ENCODE results near the gene SMAD1.
"Not testable (repeated sequence)": the region's sequence is repeated elsewhere in the genome, so short reads cannot be mapped to it uniquely, and the experiment has no call there.

The SMAD1 gene

DNA sequence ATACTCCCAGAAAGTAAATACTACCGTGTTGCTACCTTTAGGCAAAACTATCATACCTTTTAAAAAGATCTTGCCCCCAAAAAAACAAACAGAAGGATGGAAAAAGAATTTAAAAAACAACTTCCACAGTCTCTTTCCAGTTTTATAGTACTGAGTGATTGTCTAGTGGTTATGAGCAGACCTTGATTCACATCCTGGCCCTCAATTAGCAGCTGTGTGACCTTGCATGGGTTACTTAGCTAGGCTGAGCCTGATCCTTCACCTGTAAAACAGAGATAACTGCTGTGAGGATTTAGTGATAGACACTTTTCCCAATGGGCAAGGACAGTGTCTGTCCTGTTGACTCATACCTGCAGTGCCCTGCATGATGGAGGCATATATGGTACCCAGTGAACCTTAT is 49.0 kb downstream of the SMAD1 start:
- DNase-seq: no peak

DNA sequence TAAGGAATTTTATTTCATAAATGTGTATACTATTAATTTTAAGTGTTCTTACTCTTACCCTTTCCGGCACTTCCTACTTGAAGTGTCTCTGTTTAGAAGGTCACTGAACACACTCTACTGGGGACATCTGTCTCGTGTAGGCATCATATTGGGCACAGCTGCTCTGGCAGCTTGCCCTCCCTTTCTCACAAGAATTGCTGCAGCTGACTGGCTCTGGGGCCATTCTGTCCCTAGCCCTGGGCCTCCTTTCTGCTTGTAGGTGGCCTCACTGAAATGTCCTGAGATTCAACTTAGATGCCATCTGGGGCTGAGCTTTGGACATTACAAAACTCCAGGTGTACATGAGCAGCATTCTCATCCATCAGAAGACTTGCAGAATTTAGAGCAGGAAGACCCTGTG is 49.6 kb downstream of the SMAD1 start:
- no peak for DNase-seq

DNA sequence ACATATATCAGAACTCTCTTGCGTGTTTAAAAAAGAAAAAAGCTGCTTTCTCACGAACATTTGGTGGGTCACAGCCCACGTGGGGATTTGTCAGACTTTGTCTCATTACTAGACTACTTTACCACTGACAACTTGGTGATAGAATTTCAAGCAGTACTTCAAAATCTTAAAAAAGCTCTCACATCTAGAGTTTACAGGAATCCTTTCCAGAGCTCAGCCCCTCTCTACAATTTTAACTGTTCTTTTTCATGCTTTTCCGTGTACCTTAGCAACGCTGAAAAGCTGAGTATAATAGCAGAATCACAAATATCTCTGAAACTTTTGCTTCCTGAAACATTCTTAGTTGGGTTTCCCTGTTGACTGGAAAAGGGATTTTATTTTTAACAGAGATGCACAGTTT is 50.2 kb downstream of the SMAD1 start:
- DNase-seq: no peak

DNA sequence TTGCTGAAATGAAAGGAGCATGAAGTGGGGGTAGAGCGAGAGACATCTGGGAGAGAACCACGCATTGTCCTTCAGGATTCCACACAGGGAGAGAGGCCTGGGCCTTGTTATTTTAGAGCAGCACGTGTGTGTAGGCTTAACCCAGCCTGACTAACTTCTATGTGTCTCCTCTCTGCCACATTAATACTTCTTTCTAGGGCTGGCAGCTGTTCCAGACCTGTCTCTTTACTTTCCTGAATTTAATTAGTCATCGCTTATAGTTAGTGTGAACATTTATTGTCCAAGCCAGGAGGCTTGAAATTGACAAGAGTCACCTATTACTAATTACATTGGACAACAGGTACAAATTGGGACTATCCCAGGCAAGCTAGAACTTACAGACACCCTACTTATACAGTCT is 51.3 kb downstream of the SMAD1 start:
- no peak for DNase-seq

DNA sequence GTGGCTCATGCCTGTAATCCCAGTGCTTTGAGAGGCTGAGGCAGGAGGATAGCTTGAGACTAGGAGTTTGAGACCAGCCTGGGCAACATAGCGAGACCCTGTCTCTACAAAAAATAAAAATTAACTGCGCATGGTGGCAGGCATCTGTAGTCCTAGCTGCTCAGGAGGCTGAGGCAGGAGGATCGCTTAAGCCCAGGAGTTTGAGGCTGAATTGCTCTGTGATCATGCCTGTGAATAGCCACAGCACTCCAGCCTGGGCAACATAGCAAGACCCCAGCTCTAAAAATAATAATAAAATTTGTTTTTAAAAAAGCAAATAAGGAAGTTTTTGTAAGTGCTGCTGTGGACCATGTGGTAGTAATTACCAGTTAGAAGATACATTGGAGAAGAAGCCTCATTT is 51.8 kb downstream of the SMAD1 start:
- not testable (repeated sequence) for DNase-seq

DNA sequence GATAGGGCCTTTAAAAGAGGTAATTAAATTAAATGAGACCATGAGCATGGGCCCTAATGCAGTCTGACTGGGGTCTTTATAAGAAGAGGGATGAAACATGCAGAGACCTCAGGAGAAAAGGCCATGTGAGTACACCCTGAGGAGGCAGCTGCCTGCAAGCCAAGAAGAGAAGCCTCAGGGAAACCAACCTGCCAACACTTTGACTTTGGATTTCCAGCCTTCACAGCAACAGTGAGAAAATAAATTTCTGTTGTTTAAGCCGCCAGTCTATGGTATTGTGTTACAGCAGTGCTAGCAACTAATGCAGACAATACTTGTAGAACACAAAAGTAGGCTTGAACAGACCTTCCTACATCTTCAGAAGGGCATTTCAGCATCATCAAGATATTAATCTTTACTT is 52.3 kb downstream of the SMAD1 start:
- no peak for DNase-seq

DNA sequence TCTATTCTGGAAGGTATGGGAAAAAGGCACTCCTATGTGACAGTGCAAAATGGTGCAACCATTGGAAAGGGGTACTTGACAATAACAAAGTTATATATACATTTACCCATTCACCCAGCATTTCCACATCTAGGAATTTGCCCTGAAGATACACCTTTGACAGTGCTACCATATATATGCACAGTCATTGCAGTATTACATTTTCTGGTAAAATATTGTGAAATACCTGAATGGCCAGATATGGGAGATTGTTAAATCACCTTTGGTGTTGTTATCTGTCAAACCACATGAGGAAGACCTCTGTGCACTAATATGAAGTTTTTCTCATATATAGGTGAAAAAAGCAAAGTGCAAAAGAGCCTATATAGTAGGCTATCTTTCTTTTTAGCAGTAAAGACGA is 53.5 kb downstream of the SMAD1 start:
- DNase-seq: no peak

DNA sequence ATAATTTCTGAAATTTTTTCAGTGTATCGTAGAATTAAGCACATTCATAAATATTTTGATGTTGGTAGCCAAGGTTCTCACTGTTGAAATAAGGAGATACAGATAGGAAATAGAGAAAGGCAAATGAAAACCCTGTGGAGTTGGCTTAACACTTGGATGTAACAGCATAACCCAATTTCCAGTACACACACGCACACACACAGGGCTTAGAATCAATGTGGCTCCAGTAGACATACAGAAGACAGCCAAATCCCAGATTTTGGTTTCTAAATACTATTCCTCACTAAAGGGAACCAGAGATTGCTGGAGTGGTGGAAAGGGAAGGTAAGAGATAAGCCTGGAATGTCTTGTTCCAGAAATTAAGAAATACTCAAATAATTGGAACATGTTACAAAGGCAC is 54.4 kb downstream of the SMAD1 start:
- no peak for DNase-seq

DNA sequence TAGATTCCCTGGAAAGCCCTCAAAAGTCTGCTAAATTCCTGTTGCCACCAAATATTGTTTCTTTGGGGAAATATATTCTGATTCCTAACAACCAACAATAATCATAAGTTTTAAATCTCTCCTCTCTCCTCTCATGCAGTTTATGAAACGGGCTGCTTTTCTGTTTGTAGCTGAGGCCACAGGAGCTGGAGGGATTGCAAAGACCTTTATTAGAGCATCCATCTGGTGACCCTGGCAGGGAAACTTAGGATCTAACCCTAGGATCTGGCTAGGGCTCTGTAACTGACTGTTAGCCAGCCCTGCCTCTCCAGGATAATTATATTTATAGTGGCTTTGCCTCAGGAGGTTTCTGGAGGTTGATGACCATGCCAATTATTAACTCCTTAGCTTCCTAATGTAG is 56.9 kb downstream of the SMAD1 start:
- DNase-seq: no peak

DNA sequence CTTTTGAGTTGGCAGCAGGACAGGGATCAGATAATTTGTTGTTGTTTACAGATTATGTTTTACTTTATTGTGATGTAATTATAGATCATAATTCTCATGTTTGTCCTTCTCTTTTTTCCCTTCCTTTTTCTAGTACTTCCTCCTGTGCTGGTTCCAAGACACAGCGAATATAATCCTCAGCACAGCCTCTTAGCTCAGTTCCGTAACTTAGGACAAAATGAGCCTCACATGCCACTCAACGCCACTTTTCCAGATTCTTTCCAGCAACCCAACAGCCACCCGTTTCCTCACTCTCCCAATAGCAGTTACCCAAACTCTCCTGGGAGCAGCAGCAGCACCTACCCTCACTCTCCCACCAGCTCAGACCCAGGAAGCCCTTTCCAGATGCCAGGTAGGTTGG is 58.0 kb downstream of the SMAD1 start:
- no peak for DNase-seq

DNA sequence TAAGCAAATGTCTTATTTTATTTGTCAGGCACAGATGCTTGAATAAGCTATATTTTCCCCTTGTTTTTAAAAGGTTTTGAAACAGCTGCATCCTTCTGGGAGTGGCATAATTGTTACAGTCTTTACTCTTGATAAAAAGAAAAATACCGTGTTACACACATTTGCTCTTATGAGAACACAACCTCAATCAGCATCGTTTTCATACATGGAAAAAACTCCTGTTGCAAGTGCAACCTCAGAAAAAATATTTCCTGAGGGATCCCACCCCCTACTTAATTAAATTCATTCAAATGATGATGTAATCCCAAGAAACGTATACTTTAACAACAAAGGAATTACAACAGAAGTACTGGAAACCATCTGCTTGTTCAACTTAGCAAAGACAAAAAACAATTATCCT is 58.6 kb downstream of the SMAD1 start:
- DNase-seq: no peak

DNA sequence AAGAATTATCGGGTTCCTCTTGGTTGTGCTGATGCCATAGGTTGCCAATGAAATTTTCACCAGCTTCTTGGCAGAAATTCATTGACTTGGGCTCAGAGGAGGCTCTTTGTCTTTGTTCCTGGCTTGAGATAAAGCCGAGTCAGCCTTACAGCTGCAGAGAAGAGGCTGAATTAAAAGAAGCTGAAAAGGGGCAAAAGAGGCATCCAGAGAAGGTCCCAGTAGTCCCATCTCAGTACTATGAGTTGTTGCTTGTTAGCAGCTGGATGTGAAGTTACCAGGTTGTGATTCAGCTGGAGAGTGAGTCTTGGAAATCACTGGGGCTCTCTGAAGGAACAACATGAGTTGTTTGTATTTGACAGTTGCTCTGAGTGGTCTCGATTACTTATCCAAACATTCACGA is 59.7 kb downstream of the SMAD1 start:
- DNase-seq: no peak

DNA sequence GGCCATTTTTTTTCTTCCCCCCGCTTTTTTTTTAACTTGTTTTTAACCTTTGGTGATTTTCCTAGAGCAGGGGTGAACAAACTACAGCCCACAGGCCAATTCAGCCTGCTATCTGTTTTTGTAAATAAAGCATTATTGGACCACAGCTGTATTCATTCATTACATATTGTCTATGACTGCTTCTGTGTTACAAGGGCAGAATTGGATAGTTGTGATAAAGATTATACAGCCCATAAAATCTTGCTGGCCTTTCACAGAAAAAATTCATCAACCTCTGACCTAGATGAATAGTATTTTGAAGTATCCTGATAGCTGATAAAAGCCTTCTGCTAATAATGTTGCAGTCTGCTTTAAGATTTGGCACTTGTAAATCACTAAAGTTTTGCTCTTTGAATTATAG is 63.4 kb downstream of the SMAD1 start:
- no peak for DNase-seq

DNA sequence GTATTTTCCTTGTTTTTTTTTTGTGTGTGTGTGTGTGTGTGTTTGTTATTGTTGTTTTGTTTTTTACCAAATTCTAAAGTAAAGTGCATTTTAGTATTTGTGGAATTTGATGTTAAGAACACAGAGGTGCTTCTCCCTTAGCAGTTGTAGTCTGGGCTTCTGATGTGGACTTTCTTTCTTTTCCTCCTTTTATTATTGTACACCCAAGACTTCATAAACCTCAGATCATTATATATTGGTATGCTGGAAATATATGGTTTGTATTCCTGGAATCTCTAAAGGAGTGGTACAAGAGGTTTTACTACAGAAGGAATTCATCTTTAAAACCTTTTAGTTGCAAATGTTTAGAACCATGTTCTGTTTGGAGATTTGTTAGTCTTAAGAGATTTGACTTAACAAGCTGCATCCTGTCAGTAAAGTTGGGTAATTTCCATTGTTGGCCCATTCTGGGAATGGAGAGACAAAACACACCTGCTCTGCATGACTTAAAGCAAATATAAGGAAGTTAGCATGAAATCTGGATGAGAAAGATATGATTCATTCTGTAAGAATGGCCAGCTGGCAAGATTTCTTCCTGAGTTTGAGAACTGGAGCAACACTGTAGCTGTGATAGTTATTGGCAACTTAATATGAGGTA is 64.0 kb downstream of the SMAD1 start:
- DNase-seq: peak; percentile 85

DNA sequence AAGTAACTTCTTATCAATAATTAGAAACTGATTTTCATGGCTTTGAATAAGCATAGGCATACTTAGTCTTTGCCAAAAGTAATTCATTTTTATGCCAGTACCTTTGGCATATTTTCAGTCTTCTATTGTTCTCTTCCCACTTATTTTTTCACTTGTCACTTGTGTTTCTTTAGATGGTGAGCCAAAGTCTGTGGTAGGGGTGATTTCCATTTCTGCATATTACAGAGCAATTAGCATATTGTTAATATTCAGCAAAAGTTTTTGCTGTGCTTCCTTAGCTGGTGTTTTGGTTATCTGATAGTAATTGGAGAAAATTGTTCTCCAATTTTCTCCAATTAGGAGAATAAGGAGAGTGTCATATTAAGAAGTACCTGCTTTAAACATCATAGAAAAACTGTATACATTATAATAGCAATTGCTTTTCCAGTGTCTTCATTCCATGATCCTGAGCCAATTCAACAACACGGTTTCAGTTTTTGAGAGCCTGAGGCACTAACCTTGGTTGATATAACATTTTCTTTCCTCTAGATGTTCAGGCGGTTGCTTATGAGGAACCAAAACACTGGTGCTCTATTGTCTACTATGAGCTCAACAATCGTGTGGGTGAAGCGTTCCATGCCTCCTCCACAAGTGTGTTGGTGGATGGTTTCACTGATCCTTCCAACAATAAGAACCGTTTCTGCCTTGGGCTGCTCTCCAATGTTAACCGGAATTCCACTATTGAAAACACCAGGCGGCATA is 64.7 kb downstream of the SMAD1 start:
- no peak for DNase-seq

DNA sequence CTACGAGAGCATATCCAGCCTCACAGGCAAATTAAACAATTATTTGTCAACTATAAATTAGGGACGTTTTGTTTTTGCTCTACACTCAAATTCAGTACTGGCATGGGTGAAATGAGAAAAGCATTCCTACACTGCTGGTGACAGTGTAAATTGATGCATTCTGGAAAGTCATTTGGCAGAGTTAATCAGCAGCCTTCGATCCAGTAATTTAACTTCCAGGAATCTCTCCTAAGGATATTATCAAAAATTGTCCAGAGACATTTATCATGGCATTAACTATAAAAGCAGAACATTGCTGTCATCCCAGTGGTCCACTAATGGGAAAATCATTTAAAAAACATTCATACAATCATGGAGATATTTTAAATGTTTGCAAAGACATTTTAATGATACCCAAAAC is 70.0 kb downstream of the SMAD1 start:
- DNase-seq: no peak

DNA sequence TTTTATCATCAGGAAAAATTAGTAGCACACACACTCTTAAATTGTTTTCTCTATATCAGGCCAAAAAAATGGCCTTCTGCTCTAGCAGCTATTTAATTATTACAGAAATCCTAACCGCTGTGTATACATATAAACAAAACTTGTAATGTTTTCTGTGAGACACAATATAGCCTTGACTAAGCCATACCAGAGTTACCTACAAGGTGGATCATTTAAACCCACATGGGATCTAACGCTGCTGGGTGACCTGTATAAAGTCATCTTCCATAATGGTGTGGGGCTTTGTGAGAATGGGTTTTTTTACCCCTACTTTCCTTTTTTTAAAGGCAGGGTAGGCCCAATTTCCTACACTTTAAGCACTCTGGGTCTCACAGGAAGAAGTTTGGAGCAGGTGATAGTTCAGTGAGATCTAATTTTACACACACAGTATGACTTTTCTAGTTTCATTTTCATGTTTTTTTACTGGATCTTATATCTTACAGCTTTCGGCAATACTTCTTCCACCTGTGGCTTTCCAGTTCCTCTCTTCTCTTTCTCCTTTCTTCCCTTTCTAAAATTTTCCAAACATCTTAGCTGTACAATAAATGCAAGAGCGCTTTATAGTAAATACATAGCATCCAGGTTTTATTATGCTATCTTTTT is 70.6 kb downstream of the SMAD1 start:
- DNase-seq: no peak

DNA sequence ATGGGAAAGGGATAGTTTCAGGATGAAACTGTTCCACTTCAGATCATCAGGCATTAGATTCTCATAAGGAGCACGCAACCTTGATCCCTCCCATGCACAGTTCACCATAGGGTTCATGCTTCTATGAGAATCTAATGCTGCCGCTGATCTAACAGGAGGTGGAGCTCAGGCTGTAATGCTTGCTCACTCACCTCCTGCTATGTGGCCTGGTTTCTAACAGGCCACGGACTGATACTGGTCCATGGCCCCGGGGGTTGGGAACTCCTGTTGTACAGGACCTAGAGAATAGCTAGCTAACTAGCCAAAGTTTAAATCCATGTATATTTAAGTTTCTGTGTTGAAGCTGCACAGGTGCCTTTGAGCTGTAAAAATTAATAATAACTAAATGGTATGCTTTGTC is 71.7 kb downstream of the SMAD1 start:
- DNase-seq: no peak

DNA sequence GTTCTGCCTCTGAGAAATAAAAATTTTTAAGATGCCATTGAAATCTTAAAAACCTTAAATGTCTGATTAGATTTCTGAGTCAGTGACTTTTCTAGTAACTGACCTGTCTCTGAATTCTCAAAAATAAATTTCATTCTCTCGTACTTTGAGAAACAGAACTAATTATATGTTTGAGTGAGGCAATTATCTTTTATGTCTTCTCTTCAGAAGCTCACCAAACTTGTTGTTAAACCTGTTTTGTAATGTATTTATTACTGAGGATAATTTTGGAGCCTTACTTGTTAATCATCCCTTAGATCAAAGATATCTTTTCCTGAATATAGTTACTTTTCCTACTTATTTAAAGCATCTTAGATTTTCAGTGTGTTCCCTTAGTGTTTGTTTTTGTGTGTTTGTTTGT is 73.0 kb downstream of the SMAD1 start:
- DNase-seq: no peak

DNA sequence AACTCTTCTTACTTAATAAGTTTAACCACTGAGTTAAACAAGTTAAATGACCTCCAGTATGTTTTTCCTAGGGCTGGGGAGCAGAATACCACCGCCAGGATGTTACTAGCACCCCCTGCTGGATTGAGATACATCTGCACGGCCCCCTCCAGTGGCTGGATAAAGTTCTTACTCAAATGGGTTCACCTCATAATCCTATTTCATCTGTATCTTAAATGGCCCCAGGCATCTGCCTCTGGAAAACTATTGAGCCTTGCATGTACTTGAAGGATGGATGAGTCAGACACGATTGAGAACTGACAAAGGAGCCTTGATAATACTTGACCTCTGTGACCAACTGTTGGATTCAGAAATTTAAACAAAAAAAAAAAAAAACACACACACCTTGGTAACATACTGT is 76.1 kb downstream of the SMAD1 start:
- DNase-seq: peak; percentile 51

DNA sequence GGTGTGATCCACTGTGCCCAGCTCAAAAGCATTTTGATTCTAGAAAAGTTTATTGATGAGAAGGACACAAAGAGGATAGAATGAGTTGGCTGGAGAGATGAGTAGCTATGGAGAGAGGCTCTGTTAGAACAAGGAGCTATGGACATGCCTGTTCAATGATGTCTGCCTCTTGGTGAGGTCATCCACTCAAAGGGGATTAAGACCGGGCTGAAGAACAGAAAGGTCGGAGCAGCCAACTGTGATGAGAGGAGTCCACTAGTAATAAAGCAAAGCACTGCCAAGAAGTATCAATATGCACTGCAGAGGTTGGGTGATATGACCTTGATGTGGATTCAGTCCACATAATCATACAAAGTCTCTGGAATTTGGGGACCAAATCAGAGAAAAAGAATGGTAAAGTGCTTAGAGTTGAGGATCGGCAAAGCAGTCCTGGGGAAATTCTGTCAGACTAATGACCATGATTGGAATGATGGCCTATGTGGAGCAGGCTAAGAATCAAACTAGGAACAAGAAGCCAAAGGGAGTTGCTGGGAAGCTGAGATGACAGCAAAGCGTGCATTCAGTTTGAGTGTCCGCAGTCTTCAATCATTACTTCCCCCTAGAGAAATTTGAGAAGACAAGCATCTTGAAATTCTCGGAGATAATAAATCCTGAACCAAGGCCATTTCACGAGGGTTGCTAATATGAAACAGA is 81.8 kb downstream of the SMAD1 start:
- DNase-seq: no peak

DNA sequence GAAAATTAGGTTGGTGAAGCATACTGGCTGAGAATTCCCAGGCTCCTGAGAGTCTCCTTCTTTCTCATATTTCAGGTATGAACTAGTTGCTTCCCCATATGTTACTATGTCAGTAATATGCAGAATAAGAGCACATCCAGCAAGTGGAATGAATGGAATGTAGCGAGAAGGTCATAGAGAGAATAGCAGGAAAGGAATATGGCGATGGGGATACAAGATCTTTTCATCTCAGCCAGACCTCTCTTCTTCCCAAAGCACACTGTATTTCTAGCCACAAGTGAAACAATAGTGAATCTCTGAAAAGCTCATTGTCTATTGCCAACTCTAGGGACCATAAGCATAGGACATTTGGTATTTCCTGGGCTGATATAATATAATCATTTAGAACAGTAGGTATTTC is 82.9 kb downstream of the SMAD1 start:
- no peak for DNase-seq

DNA sequence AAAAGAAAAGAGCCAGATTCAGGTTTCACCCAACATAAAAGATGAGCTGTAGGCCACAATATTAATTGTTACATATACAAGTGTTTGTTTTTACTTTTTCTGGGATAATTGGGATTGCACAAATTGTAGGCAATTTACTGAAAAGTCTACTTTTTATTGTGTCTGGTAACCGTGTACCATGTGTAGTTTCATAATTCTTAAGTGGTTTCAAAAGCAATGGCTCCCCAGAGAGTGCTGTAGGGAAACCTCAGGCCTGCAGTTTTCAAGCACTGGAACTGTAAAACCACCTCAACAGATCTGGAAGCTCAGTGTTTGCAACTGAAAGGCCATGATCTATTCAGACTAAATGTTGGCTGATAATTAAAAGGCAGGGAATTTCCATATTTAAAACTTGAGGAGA is 83.7 kb downstream of the SMAD1 start:
- DNase-seq: no peak

Measured in HCEC 1CT (cell line).